ENCODE results near the gene AGA. TPM values are rescaled to one million over a fixed set of nuclear protein-coding genes. Genes with fewer than 3 reads are reported as not detected.

AGA gene
- total RNA-seq, 1 donor from 2014 or later = 26.1 TPM

DNA sequence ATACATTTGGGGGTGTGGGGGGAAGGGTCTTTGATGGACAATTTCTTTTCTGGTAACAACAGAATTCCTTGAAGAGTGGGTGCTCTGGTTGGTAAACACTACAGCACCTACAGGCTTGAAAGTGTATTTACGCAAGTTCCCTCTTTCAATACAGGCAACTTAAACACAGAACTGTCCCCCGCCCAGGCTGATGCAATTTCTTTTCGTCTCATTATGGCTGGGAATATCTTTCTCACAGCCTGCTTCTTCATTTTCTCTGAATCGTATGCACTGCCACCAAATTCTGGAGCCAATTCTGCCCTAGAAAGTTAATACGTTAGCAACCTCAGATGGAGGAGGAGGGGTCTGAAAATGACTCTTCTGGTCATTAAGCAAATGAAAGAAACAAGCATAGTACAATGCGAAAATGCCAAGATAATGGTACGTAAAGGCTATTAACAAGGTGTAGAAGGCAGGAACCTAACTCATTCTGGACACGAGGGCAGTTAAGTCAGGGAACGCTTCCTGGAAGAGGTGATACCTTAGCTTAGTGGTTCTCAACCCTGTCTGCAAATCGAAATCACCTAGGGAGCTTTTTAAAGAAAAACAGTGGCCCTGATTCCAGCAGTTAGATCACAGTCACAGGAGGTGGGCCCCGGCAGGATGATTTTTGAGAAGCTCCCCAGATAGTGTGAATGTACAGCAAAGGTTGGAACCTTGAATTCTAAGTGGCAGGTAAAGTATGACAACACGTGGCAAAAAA is 1.0 kb downstream of the AGA start:
- peak overlapping the region; percentile 87 for H3K4me3 Mint-ChIP-seq (ENCODE audit: unreplicated experiment)
- H3K27ac Mint-ChIP-seq (ENCODE audit: unreplicated experiment) = peak overlapping the region; percentile 94
- H3K4me1 Mint-ChIP-seq (ENCODE audit: unreplicated experiment) = peaks cover 22% of the 10 kb centered on the region
- TF ChIP-seq, protein P1, sequence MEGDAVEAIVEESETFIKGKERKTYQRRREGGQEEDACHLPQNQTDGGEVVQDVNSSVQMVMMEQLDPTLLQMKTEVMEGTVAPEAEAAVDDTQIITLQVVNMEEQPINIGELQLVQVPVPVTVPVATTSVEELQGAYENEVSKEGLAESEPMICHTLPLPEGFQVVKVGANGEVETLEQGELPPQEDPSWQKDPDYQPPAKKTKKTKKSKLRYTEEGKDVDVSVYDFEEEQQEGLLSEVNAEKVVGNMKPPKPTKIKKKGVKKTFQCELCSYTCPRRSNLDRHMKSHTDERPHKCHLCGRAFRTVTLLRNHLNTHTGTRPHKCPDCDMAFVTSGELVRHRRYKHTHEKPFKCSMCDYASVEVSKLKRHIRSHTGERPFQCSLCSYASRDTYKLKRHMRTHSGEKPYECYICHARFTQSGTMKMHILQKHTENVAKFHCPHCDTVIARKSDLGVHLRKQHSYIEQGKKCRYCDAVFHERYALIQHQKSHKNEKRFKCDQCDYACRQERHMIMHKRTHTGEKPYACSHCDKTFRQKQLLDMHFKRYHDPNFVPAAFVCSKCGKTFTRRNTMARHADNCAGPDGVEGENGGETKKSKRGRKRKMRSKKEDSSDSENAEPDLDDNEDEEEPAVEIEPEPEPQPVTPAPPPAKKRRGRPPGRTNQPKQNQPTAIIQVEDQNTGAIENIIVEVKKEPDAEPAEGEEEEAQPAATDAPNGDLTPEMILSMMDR (IDR thresholded peaks at IDR 0.05) = no peak
- H3K27me3 Mint-ChIP-seq (ENCODE audit: unreplicated experiment) = no peaks in the 10 kb centered on the region
- no peak for DNase-seq (ENCODE audit: extremely low spot score, unreplicated experiment)
- peaks cover 18% of the 10 kb centered on the region for H3K36me3 Mint-ChIP-seq (ENCODE audit: unreplicated experiment)
- no peaks in the 10 kb centered on the region for H3K9me3 Mint-ChIP-seq (ENCODE audit: unreplicated experiment)

DNA sequence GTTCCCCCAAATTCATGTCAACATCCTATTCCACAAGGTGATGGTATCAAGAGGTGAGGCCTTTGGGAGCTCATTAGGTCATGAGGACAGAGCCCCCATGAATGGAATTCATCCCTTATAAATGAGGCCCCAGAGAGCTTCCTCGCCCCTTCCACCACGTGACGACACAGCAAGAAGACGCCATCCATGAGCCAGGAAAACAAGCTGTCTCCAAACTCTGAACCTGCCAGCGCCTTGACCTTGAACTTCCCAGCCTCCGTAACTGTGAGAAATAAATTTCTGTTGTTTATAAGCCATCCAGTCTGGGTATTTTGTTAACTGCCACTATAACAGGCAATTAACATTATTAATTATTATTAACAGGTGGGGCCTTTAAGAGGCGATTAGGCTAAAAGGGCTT is 5.8 kb downstream of the AGA start:
- Mint-ChIP-seq H3K4me1 (ENCODE audit: unreplicated experiment) (peaks cover 9% of the 10 kb centered on the region), H3K9me3 (ENCODE audit: unreplicated experiment) (no peaks in the 10 kb centered on the region), H3K36me3 (ENCODE audit: unreplicated experiment) (peaks cover 33% of the 10 kb centered on the region), H3K27ac (ENCODE audit: unreplicated experiment) (no peak overlapping the region), H3K4me3 (ENCODE audit: unreplicated experiment) (no peak overlapping the region), H3K27me3 (ENCODE audit: unreplicated experiment) (no peaks in the 10 kb centered on the region)
- no peak for DNase-seq (ENCODE audit: extremely low spot score, unreplicated experiment)
- TF ChIP-seq, protein P1 (IDR thresholded peaks at IDR 0.05) = no peak

DNA sequence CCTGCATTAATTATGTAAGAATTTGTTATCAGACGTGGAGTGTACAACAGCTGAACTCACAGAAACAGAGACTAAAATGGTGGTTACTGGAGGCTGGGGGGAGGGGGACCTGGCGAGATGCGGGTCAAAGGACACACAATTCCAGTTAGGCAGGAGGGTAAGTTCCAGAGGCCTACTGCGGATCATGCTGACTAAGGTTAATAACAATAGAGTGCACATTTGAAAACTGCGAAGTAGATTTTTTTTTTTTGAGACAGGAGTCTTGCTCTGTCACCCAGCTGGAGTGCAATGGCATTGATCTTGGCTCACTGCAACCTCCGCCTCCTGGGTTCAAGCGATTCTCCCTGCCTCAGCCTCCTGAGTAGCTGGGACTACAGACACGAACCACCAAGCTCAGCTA is 7.6 kb downstream of the AGA start:
- peaks cover 35% of the 10 kb centered on the region for H3K36me3 Mint-ChIP-seq (ENCODE audit: unreplicated experiment)
- DNase-seq (ENCODE audit: extremely low spot score, unreplicated experiment) = no peak
- H3K27me3 Mint-ChIP-seq (ENCODE audit: unreplicated experiment) = no peaks in the 10 kb centered on the region
- no peaks in the 10 kb centered on the region for H3K4me1 Mint-ChIP-seq (ENCODE audit: unreplicated experiment)
- no peak overlapping the region for H3K27ac Mint-ChIP-seq (ENCODE audit: unreplicated experiment)
- TF ChIP-seq, protein P1 (IDR thresholded peaks at IDR 0.05) = no peak
- H3K4me3 Mint-ChIP-seq (ENCODE audit: unreplicated experiment) = no peak overlapping the region
- H3K9me3 Mint-ChIP-seq (ENCODE audit: unreplicated experiment) = no peaks in the 10 kb centered on the region

DNA sequence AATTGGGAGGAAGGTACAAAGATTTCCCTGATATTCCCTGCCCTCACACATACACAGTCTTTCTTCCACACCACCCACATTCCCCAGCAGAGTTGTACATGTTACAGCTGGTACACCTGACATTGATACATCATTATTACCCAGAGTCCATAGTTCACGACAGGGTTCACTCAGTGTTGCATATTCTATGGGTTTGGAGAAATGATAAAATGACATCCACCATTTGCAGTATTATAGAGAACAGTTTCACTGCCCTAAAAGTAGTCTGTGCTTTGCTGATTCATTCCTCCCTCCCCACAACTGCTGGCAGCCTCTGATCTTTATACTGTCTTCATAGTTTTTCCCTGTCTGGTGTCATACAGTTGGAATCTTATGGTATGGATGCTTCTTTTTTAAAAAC is 15.0 kb downstream of the AGA start:
- Mint-ChIP-seq H3K4me3 (ENCODE audit: unreplicated experiment) (no peak overlapping the region), H3K4me1 (ENCODE audit: unreplicated experiment) (no peaks in the 10 kb centered on the region), H3K36me3 (ENCODE audit: unreplicated experiment) (peaks cover 2% of the 10 kb centered on the region), H3K9me3 (ENCODE audit: unreplicated experiment) (no peaks in the 10 kb centered on the region), H3K27ac (ENCODE audit: unreplicated experiment) (no peak overlapping the region), H3K27me3 (ENCODE audit: unreplicated experiment) (no peaks in the 10 kb centered on the region)
- TF ChIP-seq, protein P1 (IDR thresholded peaks at IDR 0.05) = no peak
- DNase-seq (ENCODE audit: extremely low spot score, unreplicated experiment) = no peak

DNA sequence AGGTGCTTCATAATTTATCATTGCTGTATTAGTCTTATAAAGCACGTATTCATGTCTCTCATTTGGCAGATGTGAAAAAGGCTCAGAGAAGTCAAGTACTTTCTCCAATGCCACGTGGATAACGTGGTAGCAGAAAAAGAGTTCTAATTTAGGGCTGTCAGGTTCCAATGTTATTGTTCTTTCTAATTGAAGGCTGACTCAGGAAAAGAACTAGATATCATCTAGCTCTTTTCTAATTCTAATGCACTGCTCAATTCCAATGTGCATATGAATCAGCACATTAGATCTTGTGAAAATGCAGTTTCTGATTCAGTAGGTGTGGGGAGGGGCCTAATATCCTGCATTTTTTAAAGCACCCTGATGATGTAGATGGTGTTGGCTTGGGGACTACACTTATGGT is 22.8 kb downstream of the AGA start:
- Mint-ChIP-seq H3K27me3 (ENCODE audit: unreplicated experiment) (peaks cover 5% of the 10 kb centered on the region), H3K36me3 (ENCODE audit: unreplicated experiment) (peaks cover 3% of the 10 kb centered on the region)

More for the DNA sequence above, 22.8 kb downstream of the AGA start:
- DNase-seq (ENCODE audit: extremely low spot score, unreplicated experiment) = no peak
- Mint-ChIP-seq H3K4me3 (ENCODE audit: unreplicated experiment) (no peak overlapping the region), H3K27ac (ENCODE audit: unreplicated experiment) (no peak overlapping the region), H3K4me1 (ENCODE audit: unreplicated experiment) (no peaks in the 10 kb centered on the region), H3K9me3 (ENCODE audit: unreplicated experiment) (peaks cover 14% of the 10 kb centered on the region)
- TF ChIP-seq, protein P1 (IDR thresholded peaks at IDR 0.05) = no peak
